Epidermal melanocyte (primary cell): ENCODE data around the gene PDLIM5.
"Not testable (repeated sequence)": the region's sequence is repeated elsewhere in the genome, so short reads cannot be mapped to it uniquely, and the experiment has no call there.

Experiments used
- DNase-seq: peaks from one replicate; pipeline ENCODE4 v3.0.0; 2011; ENCODE audit warnings: low spot score; ENCODE audit not compliant: insufficient read length

The PDLIM5 gene

GRCh38 chr4:94461506-94461905 is 9.8 kb downstream of the PDLIM5 start:
- DNase-seq = no peak

- DNase-seq = no peak
Measured at GRCh38 chr4:94462572-94462971, 10.8 kb downstream of the PDLIM5 start.

GRCh38 chr4:94463771-94464170 is 12.0 kb downstream of the PDLIM5 start:
- no peak for DNase-seq

GRCh38 chr4:94466371-94466770 is 14.6 kb downstream of the PDLIM5 start:
- no peak for DNase-seq

GRCh38 chr4:94466923-94467322 is 15.2 kb downstream of the PDLIM5 start:
- no peak for DNase-seq

- no peak for DNase-seq
Measured at GRCh38 chr4:94468093-94468769, 16.5 kb downstream of the PDLIM5 start.

GRCh38 chr4:94469221-94469784 is 17.6 kb downstream of the PDLIM5 start:
- no peak for DNase-seq

GRCh38 chr4:94470132-94470531 is 18.4 kb downstream of the PDLIM5 start:
- no peak for DNase-seq

GRCh38 chr4:94470782-94471181 is 19.0 kb downstream of the PDLIM5 start:
- DNase-seq = not testable (repeated sequence)

- no peak for DNase-seq
Measured at GRCh38 chr4:94472056-94472826, 20.5 kb downstream of the PDLIM5 start.

GRCh38 chr4:94475050-94475449 is 23.3 kb downstream of the PDLIM5 start:
- no peak for DNase-seq

GRCh38 chr4:94475794-94476193 is 24.1 kb downstream of the PDLIM5 start:
- DNase-seq = no peak

- DNase-seq = no peak
Measured at GRCh38 chr4:94477227-94477626, 25.5 kb downstream of the PDLIM5 start.

GRCh38 chr4:94478805-94479204 is 27.1 kb downstream of the PDLIM5 start:
- not testable (repeated sequence) for DNase-seq

GRCh38 chr4:94479358-94480141 is 27.8 kb downstream of the PDLIM5 start:
- DNase-seq = no peak

- DNase-seq = no peak
Measured at GRCh38 chr4:94480362-94480951, 28.7 kb downstream of the PDLIM5 start.

GRCh38 chr4:94483895-94484294 is 32.2 kb downstream of the PDLIM5 start:
- DNase-seq = no peak

- DNase-seq = no peak
Measured at GRCh38 chr4:94484818-94485217, 33.1 kb downstream of the PDLIM5 start.

GRCh38 chr4:94486372-94486801 is 34.6 kb downstream of the PDLIM5 start:
- DNase-seq = no peak

GRCh38 chr4:94488670-94489069 is 36.9 kb downstream of the PDLIM5 start:
- no peak for DNase-seq

GRCh38 chr4:94489098-94489497 is 37.4 kb downstream of the PDLIM5 start:
- no peak for DNase-seq
